Lower leg skin (tissue), 4 donors: ENCODE measurements around the gene ROBO1. TPM values are rescaled to one million over a fixed set of nuclear protein-coding genes. Genes with fewer than 3 reads are reported as not detected.

Experiments used
- DNase-seq, 2 donors: peaks; one replicate each; pipeline ENCODE4 v3.0.0-alpha.2; 2019; ENCODE audit warnings: low spot score in 2 of 2
- H3K4me3 ChIP-seq: fragments of 200-600 bp; sonication (generic); 2 replicates; pipeline ENCODE4 v1.5.1; 2017; ENCODE audit warnings: mild to moderate bottlenecking, low read depth; ENCODE audit not compliant: poor library complexity, severe bottlenecking
- POLR2A ChIP-seq, 2 donors: fragments of 450-650 bp; IDR thresholded peaks; one replicate each; pipeline ENCODE4 v1.6.1; 2016 to 2017; ENCODE audit warnings: antibody characterized with exemption in 2 of 2, mild to moderate bottlenecking in 1 of 2, moderate library complexity in 1 of 2
- WGBS, 2 donors: methylation state at CpG; one replicate each; pipeline ENCODE4 v1.1.5; 2018; 5-methylcytosine and 5-hydroxymethylcytosine counted together
- intact Hi-C: fragments of 100-400 bp; cut with DNase I; formaldehyde crosslinking; loops from one replicate; pipeline ENCODE4 v1.15.0; 2023; ENCODE audit warnings: low total_unique reads
- total RNA-seq, 4 donors: library from RNA; depleted of rRNA; stranded (reverse); fragments of >200 nt; gene quantifications; one replicate each; pipeline ENCODE4 v1.1.0, GENCODE V29; 2016
- TF ChIP-seq, protein P1 (sequence below), 3 donors: fragments of 450-650 bp; IDR thresholded peaks; one replicate each; pipeline ENCODE4 v1.5.1; 2016; ENCODE audit warnings: antibody characterized with exemption in 3 of 3, mild to moderate bottlenecking in 3 of 3, moderate library complexity in 2 of 3

Gene ROBO1
- total RNA-seq, 4 donors from 2014 or later = 26.3 to 60.0 (median 51.0) TPM

DNA sequence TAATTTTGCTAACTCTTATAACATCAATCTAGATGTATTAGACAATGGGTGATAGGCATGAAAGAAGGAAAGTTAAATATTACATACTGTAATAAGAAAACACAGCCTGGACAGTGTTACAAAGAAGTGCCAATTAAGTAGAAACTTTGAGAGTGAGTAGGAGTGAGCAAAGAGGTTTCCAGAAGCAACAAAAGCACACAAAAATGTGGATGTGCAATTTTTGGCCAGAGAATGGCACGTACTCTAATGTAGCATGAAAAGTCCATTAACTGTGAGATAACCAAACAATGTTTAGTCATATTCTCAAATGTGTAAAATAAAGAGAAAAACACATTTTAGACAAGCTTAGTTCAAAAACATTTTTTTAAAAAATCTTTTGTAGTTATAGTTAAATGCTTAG, 567.3 kb downstream of the ROBO1 start:
- 61 to 63% methylated on average over 1 of the region's 1 CpG for WGBS, 2 donors
- H3K4me3 ChIP-seq = no peak overlapping the region

DNA sequence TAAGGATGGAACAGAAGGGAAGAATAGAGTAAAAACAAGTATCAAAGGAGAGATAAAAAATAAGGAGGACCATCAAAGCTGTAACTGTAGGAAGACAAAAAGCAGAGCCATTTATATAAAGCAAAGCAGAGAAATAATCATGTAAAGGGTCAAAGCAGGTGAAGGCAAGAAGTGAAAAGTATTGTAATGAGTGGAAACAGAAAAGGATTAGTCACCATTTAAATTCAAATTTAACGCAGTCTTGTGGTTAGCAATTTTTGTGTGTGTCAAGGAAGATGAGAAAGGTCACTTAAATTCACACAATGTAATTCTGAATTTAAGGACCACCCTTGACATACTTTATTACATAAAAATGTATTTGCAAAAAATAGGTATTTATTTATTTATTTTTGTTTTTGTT, 567.8 kb downstream of the ROBO1 start:
- 82 to 88% methylated on average over 1 of the region's 1 CpG for WGBS, 2 donors
- intact Hi-C loops = no loop called here

More for the DNA sequence above, 567.3 kb downstream of the ROBO1 start:
- TF ChIP-seq POLR2A (IDR thresholded peaks at IDR 0.05) = no peak
- TF ChIP-seq, protein P1, sequence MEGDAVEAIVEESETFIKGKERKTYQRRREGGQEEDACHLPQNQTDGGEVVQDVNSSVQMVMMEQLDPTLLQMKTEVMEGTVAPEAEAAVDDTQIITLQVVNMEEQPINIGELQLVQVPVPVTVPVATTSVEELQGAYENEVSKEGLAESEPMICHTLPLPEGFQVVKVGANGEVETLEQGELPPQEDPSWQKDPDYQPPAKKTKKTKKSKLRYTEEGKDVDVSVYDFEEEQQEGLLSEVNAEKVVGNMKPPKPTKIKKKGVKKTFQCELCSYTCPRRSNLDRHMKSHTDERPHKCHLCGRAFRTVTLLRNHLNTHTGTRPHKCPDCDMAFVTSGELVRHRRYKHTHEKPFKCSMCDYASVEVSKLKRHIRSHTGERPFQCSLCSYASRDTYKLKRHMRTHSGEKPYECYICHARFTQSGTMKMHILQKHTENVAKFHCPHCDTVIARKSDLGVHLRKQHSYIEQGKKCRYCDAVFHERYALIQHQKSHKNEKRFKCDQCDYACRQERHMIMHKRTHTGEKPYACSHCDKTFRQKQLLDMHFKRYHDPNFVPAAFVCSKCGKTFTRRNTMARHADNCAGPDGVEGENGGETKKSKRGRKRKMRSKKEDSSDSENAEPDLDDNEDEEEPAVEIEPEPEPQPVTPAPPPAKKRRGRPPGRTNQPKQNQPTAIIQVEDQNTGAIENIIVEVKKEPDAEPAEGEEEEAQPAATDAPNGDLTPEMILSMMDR (IDR thresholded peaks at IDR 0.05) = no peak
- intact Hi-C loops = no loop called here
- no peak for DNase-seq

DNA sequence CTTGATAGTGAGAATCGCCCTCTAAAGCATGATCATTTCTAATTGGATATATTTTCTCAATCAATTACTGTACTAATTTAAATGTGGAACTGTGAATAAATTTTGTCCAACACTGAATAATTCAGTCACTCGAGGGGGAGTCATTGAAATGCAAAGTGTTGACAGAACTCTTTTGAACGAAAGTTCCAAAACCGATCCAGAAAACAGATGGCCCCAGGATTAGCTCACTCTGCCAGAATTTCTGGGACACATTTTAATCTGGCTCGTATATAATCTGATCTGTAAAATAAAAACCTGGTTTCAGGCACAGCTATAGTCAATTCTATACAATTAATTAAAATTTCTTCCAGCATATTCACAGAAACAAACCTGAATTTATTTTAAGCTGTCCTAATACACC, 580.4 kb downstream of the ROBO1 start:
- TF ChIP-seq, protein P1 (IDR thresholded peaks at IDR 0.05) = no peak
- TF ChIP-seq POLR2A (IDR thresholded peaks at IDR 0.05) = no peak
- WGBS, 2 donors = 30 to 37% methylated on average over 5 of the region's 5 CpGs

More for the DNA sequence above, 567.8 kb downstream of the ROBO1 start:
- no peak overlapping the region for H3K4me3 ChIP-seq
- TF ChIP-seq POLR2A (IDR thresholded peaks at IDR 0.05) = no peak
- TF ChIP-seq, protein P1 (IDR thresholded peaks at IDR 0.05) = no peak
- no peak for DNase-seq

DNA sequence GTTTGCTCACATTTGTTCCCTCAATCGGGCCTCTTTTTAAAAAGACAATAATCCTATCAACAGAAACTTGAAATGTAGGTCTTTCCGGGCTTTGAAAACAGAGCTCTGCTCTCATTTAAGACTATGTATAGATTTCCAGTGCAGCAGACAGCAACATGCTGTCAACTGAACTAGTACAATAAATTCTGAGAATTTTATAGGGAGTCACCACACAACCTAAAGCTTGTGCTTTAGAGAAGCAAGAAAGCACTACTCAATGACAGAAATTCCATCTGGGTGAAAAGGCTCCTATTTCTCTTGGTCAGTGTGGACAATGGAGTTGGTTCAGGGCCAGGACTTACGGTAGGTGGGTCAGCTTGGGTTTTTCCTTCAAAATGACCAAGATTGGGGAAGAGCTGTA, 583.5 kb downstream of the ROBO1 start:
- WGBS, 2 donors = 38 to 44% methylated on average over 3 of the region's 3 CpGs
- H3K4me3 ChIP-seq = no peak overlapping the region
- DNase-seq = no peak
- TF ChIP-seq, protein P1 (IDR thresholded peaks at IDR 0.05) = no peak
- no peak for TF ChIP-seq POLR2A (IDR thresholded peaks at IDR 0.05)
- intact Hi-C loops = no loop called here

More for the DNA sequence above, 580.4 kb downstream of the ROBO1 start:
- DNase-seq = no peak
- intact Hi-C loops = no loop called here
- no peak overlapping the region for H3K4me3 ChIP-seq

- TF ChIP-seq POLR2A (IDR thresholded peaks at IDR 0.05) = no peak
- TF ChIP-seq, protein P1 (IDR thresholded peaks at IDR 0.05) = no peak
- DNase-seq = no peak
- intact Hi-C loops = no loop called here
- 48 to 65% methylated on average over 1 of the region's 1 CpG for WGBS, 2 donors
- H3K4me3 ChIP-seq = no peak overlapping the region
Observed at GRCh38 chr3:79183496-79183895, 584.3 kb downstream of the ROBO1 start.

- H3K4me3 ChIP-seq = no peak overlapping the region
- TF ChIP-seq, protein P1 (IDR thresholded peaks at IDR 0.05) = no peak
- TF ChIP-seq POLR2A (IDR thresholded peaks at IDR 0.05) = no peak
- 57 to 64% methylated on average over 5 of the region's 5 CpGs for whole genome bisulfite sequencing, 2 donors
Observed at GRCh38 chr3:79178471-79179180, 589.2 kb downstream of the ROBO1 start.

More at GRCh38 chr3:79178471-79179180, 589.2 kb downstream of the ROBO1 start:
- intact Hi-C loops = no loop called here
- no peak for DNase-seq
